Activated CD4-positive, alpha-beta T cell treated with anti-CD3 and anti-CD28 coated beads for 36 hours (primary cell): Measurements from ENCODE around the gene CELA3A. TPM values are rescaled to one million over a fixed set of nuclear protein-coding genes. Genes with fewer than 3 reads are reported as not detected.

Experiments used
- ATAC-seq: fragments of 200-7000 bp; cut with Tn5 transposase; one replicate; pipeline ENCODE4 v1.10.0; 2021; ENCODE audit warnings: mild to moderate bottlenecking, moderate library complexity
- CTCF ChIA-PET: fragments of 350-600 bp; sonication (Branson Sonifier 250); formaldehyde crosslinking; loops from one replicate; lab custom pipeline; 2021; ENCODE audit warnings: antibody characterized with exemption; lab: Charles Lee
- POLR2A ChIA-PET: fragments of 350-600 bp; sonication (Branson Sonifier 250); formaldehyde crosslinking; loops from one replicate; lab custom pipeline; 2021; ENCODE audit warnings: antibody characterized with exemption, inconsistent platforms; lab: Charles Lee
- DNase-seq: peaks from one replicate; pipeline ENCODE4 v3.0.0-alpha.2; 2020
- H3K27ac Mint-ChIP-seq: one replicate; pipeline ENCODE4 v1.8.0; 2021; ENCODE audit warnings: mixed read lengths
- H3K27me3 Mint-ChIP-seq: one replicate; pipeline ENCODE4 v1.8.0; 2021; ENCODE audit warnings: mixed read lengths
- H3K36me3 Mint-ChIP-seq: one replicate; pipeline ENCODE4 v1.8.0; 2021; ENCODE audit warnings: low read depth, mixed read lengths
- H3K4me1 Mint-ChIP-seq: one replicate; pipeline ENCODE4 v1.8.0; 2021; ENCODE audit warnings: mixed read lengths
- H3K4me3 Mint-ChIP-seq: one replicate; pipeline ENCODE4 v1.8.0; 2021; ENCODE audit warnings: mild to moderate bottlenecking, moderate library complexity, mixed read lengths
- H3K9me3 Mint-ChIP-seq: one replicate; pipeline ENCODE4 v1.8.0; 2021; ENCODE audit warnings: low read depth, mixed read lengths
- intact Hi-C, 2 experiments: fragments of 100-400 bp; cut with DNase I in 1 of 2; cut with micrococcal nuclease in 1 of 2; formaldehyde crosslinking; loops; one replicate each; pipeline versions ENCODE4 v1.14.2 to v1.15.1; 2022 to 2024; cut with DNase I, micrococcal nuclease
- total RNA-seq, 2 experiments: library from RNA; stranded (reverse); gene quantifications; one replicate each; pipeline ENCODE4 v1.2.3, GENCODE V29; 2021

Gene CELA3A, protein sequence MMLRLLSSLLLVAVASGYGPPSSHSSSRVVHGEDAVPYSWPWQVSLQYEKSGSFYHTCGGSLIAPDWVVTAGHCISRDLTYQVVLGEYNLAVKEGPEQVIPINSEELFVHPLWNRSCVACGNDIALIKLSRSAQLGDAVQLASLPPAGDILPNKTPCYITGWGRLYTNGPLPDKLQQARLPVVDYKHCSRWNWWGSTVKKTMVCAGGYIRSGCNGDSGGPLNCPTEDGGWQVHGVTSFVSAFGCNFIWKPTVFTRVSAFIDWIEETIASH
- total RNA-seq = not detected

DNA sequence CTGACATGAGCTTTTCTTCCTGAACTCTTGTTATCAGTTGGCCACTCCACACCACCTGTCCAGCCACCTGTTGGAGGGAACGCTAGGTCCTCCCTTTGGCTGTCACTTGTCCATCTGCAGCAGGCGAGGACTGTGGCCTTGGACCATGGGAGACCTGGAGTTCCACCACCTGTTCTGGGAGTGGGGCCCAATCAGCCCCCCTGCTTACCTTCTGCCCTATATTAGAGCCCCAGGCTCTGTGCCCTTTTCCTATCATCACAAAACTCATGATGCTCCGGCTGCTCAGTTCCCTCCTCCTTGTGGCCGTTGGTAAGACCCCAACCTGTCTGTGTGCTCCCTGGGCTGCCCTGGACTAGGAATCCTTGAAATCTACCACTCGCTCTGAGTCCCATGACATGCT is at the start of gene CELA3A:
TSS of gene CELA3A (plus strand) at position 249 of the 400 bp plus-strand sequence. CDS start at position 267, 18 bp downstream.
- no peak within 1 kb of the TSS for H3K4me3 Mint-ChIP-seq
- no peak within 1 kb of the TSS for H3K27ac Mint-ChIP-seq

DNA sequence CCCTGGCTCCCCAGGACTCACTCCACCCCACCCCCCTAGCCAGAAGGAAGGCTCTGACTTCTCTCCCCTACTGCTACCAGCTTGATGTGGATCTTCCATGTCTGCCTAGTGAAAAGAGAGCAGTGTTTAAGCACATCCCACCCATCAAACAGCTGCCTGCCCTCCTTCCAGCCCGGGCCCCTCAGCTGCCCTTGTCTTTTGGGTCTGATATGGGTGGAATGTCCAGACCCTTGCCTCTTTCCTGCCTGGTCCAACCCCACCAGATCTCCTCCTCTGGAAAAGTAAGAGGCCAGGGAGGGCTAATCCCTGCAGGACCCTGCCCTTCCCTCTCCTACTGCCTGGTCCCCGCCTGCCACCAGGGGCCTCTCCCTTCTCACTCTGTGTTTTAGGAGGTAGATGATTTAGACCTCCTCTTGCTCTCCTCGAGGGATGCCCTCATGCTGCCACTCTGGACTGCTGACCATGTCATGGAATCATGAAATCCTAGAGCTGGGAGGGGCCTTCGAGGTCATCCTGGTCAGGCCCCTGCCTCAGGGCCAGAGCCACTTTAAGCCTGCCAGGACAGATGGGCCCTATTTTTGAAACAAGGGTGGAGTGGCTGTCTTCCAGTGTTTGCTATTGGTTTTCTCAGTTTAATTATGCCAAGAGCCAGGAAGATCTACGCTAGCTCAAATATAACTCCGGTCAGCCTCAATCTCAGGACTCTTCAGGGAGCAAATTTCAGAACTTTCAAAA is 48.5 kb upstream of the CELA3A start:
- intact Hi-C loops = no loop called here
- CTCF ChIA-PET = interaction anchor here (0.5 kb wide), 1 partner anchor 250 kb away, joined by 3 read pairs; no protein-coding TSS in a partner anchor
- H3K27me3 Mint-ChIP-seq = no peaks in the 10 kb centered on the region

More for the DNA sequence above, at the start of gene CELA3A:
- intact Hi-C loops = no loop called here
- DNase-seq = no peak
- Mint-ChIP-seq H3K36me3 (no peaks in the 10 kb centered on the region), H3K4me1 (no peaks in the 10 kb centered on the region), H3K27me3 (no peaks in the 10 kb centered on the region), H3K9me3 (no peaks in the 10 kb centered on the region)
- ChIA-PET POLR2A (no interaction called here), CTCF (no interaction called here)
- ATAC-seq = no peak

DNA sequence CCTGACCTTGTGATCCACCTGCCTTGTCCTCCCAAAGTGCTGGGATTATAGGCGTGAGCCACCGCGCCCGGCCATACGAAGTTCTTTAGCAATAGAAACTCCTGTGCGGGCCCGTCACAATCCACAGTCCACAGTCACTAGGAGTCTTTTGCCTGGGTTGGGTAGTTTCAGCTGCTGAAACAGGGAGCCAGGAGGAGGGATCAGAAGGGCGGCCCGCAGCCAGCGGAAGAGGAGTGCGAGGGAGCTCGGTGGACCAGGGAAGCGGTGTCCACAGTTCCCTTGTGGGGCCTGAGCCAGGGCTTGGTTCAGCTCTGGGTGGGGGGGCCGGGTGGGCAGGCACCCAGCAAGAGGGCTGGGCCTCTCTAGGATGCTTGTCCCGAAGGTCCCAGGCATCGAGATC is 46.4 kb upstream of the CELA3A start:
- no peak for DNase-seq
- Mint-ChIP-seq H3K9me3 (no peaks in the 10 kb centered on the region), H3K27me3 (no peaks in the 10 kb centered on the region), H3K4me1 (peaks cover 27% of the 10 kb centered on the region), H3K27ac (no peak overlapping the region), H3K36me3 (no peaks in the 10 kb centered on the region), H3K4me3 (no peak overlapping the region)
- no peak for ATAC-seq
- POLR2A ChIA-PET = no interaction called here
- CTCF ChIA-PET = no interaction called here
- intact Hi-C loops = no loop called here

More for the DNA sequence above, 48.5 kb upstream of the CELA3A start:
- POLR2A ChIA-PET = no interaction called here
- ATAC-seq (no peak), DNase-seq (no peak)
- Mint-ChIP-seq H3K36me3 (no peaks in the 10 kb centered on the region), H3K4me3 (no peak overlapping the region), H3K4me1 (peaks cover 21% of the 10 kb centered on the region), H3K27ac (no peak overlapping the region), H3K9me3 (no peaks in the 10 kb centered on the region)

DNA sequence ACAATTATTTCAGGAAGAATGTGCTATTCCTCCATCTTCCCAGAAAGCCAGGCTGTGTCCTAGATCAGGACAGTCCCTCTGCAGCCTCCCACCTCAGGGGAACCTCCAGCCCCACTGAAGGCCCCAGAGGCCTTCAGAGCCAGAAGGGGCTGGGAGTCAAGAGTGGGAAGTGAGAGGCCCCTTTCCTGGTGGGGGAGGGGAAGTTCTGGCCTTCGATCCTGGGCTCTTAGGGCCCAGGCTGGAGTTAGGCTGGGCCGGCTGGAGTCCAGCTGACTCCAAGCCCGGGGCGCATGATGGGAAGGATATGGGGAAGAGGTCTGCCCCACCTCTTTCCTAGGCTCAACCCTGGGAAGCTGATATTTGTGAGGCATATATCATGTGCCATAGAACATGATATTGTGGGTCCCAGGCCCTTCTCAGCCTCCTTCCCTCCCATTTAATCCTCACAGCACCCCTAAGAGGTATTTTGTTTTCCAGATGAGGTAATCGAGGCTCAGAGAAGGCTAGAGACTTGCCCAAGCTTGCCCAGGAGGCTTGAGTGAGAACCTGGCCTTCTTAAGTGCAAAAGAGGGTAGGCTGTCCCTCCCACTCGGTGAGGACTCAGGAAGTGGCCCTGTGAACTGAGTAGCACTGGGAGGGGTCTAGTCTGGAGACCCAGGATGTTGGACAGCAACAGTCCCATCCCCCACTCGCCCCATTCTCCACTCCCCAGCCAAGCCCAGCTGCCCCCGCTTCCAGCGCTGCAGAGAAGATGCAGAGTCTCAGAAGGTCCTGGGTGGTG is 45.8 kb upstream of the CELA3A start:
- H3K4me3 Mint-ChIP-seq = no peak overlapping the region
- no peaks in the 10 kb centered on the region for H3K27me3 Mint-ChIP-seq
- intact Hi-C loops = no loop called here
- CTCF ChIA-PET = interaction anchor here (0.6 kb wide), 1 partner anchor 53 kb away, joined by 3 read pairs; no protein-coding TSS in a partner anchor
- POLR2A ChIA-PET = no interaction called here
- H3K27ac Mint-ChIP-seq = no peak overlapping the region
- no peaks in the 10 kb centered on the region for H3K9me3 Mint-ChIP-seq
- DNase-seq (no peak), ATAC-seq (no peak)
- no peaks in the 10 kb centered on the region for H3K36me3 Mint-ChIP-seq
- H3K4me1 Mint-ChIP-seq = peaks cover 27% of the 10 kb centered on the region

DNA sequence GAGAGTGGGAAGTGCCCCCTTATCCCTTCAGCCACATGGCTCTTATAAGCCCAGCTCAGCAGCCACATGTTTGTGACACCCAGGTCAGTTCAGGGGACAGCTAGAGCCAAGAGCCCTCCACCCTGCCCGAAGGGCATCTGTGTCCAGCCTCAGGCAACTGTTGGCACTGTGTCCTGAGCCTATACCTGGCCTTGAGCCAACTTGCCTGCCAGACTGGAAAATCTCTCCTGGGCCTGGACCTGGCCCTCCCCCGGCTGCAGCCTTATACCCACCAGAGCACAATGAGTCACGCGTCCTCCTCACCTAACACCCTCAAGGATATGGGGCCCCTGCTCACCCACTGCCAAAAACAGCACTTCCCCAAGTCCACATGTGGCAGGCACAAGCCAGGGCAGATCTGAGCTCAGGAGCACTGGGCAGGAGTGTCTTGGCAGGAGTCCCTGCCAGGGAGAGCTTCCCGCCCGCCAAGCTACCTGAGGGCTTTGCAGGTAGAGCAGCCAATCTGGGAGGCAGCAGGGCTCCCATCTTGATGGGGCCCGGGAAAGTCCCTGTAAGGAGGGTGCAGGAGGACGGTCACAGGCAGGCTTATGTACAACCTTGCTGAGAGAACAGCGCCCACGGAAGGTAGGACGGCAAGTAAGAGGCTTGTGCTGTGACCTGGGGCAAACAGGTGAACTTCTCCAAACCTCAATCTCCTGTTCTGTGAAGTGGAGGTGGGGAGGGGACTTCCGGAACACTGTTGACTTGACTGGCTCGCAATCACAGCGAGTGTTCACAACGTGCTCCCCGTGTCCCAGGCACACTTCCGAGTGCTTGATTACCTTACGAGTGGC is 44.5 kb upstream of the CELA3A start:
- intact Hi-C loops = no loop called here
- no peaks in the 10 kb centered on the region for H3K27me3 Mint-ChIP-seq
- DNase-seq (peak; percentile 64), ATAC-seq (peak; percentile 89)
- ChIA-PET POLR2A (no interaction called here), CTCF (interaction anchor here (0.6 to 1.3 kb wide), 3 partner anchors 40 to 92 kb away, joined by 3 to 4 read pairs (median 3); no protein-coding TSS in a partner anchor)
- H3K36me3 Mint-ChIP-seq = no peaks in the 10 kb centered on the region
- peak overlapping the region; percentile 44 for H3K4me3 Mint-ChIP-seq
- H3K9me3 Mint-ChIP-seq = no peaks in the 10 kb centered on the region
- peaks cover 29% of the 10 kb centered on the region for H3K4me1 Mint-ChIP-seq
- H3K27ac Mint-ChIP-seq = peak overlapping the region; percentile 90

DNA sequence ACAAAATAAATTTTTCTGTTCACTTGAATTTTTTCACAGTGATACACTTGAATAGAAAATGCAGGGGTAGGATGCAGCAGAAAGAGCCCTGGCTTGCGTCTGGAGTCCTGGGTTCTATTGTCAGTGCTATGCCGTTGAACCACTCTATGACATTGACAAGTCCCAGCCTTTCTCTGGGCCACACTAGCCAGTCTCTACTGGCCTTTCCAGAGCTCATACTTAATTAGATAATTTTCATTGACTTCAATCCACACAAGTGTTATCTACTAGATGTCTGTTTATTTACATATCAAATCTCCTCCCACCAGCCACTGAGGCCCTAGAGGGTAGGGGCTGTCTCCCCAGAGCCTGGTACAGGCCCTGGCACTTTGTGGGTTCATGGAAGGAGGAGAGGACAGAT is 40.1 kb upstream of the CELA3A start:
- CTCF ChIA-PET = interaction anchor here (0.6 to 0.9 kb wide), 2 partner anchors 57 to 105 kb away, joined by 3 read pairs; no protein-coding TSS in a partner anchor
- Mint-ChIP-seq H3K9me3 (no peaks in the 10 kb centered on the region), H3K4me1 (peaks cover 30% of the 10 kb centered on the region), H3K27me3 (no peaks in the 10 kb centered on the region), H3K27ac (no peak overlapping the region), H3K36me3 (no peaks in the 10 kb centered on the region), H3K4me3 (no peak overlapping the region)
- intact Hi-C loops = loop anchor here (5.0 to 10.0 kb wide), 6 partner anchors 144 to 457 kb away; partner anchors contain the start of genes ALPL (in 1 of the 2) and RAP1GAP (in 1 of the 2)
- ATAC-seq = no peak
- DNase-seq = no peak
- POLR2A ChIA-PET = no interaction called here

DNA sequence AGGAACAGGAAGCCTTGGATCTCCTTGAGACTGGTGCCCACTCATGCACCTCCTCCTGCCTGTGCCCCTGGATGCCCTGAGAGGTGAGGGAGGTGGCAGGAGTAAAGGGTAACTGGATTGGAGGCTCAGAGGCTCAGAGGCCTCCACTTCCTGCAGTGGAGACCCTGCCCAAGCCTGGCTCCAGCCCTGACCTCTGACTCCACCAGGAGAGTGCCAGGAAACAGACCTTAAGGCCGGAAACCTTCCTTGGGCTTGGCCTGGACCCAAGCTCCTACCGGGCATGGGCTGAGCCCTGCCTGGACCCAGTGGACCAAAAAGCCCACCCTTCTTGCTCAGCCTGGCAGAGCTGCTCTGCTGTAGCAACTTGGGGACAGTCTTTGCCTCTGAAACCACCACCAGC is 39.7 kb upstream of the CELA3A start:
- peaks cover 26% of the 10 kb centered on the region for H3K4me1 Mint-ChIP-seq
- H3K36me3 Mint-ChIP-seq = no peaks in the 10 kb centered on the region
- POLR2A ChIA-PET = no interaction called here
- DNase-seq (no peak), ATAC-seq (no peak)
- no peaks in the 10 kb centered on the region for H3K27me3 Mint-ChIP-seq
- CTCF ChIA-PET = interaction anchor here (0.7 to 0.9 kb wide), 2 partner anchors 57 to 216 kb away, joined by 3 to 4 read pairs; no protein-coding TSS in a partner anchor
- intact Hi-C loops = loop anchor here (5.0 to 10.0 kb wide), 6 partner anchors 144 to 457 kb away; partner anchors contain the start of genes ALPL (in 1 of the 2) and RAP1GAP (in 1 of the 2)
- H3K9me3 Mint-ChIP-seq = no peaks in the 10 kb centered on the region
- no peak overlapping the region for H3K27ac Mint-ChIP-seq
- no peak overlapping the region for H3K4me3 Mint-ChIP-seq

DNA sequence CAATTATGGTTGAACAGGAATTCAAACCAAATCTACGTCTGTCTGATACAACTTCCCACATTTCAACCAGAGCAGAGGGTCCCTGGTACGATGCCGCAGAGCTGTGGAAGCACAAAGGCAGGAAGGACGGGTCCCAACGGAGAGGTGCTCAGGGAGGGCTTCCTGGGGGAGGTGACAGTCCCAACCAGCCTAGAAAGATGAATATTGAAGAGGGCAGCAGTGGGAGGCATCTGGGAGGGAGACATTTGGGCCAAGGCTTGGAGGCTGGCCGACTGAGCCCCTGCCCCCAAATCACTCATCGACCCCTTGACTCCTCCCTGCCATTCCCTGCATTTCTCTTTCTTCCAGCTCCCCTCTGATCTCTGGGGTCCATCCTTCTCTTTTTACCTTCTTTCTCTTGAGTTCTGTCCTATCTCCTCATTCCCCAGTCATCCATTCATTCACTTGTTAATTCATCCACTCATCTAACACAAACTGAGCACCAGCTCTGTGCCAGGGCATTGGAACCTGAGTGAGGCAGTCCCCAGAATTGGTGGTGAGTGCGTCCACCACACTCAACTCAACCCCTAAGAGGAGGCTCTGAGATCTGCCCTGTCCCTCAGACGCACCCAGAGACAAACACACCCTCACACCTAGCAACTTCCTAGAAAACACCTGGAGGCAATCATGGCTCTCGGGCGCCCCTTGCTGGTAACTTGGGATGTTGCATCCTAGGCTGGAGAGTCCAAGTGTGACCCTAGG is 37.8 kb upstream of the CELA3A start:
- no peaks in the 10 kb centered on the region for H3K9me3 Mint-ChIP-seq
- H3K4me3 Mint-ChIP-seq = no peak overlapping the region
- H3K36me3 Mint-ChIP-seq = no peaks in the 10 kb centered on the region
- intact Hi-C loops = loop anchor here (1.0 to 10.0 kb wide), 9 partner anchors 146 to 459 kb away; partner anchors contain the start of genes ALPL (in 2 of the 2) and RAP1GAP (in 1 of the 2)
- ATAC-seq (peak; percentile 98), DNase-seq (peak; percentile 91)
- H3K4me1 Mint-ChIP-seq = peaks cover 8% of the 10 kb centered on the region
- no peaks in the 10 kb centered on the region for H3K27me3 Mint-ChIP-seq
- CTCF ChIA-PET = interaction anchor here (0.5 to 1.7 kb wide), 18 partner anchors 14 to 496 kb away, joined by 3 to 9 read pairs (median 3); no protein-coding TSS in a partner anchor
- peak overlapping the region; percentile 73 for H3K27ac Mint-ChIP-seq
- POLR2A ChIA-PET = interaction anchor here (0.6 kb wide), 1 partner anchor 57 kb away, joined by 4 read pairs; no protein-coding TSS in a partner anchor

DNA sequence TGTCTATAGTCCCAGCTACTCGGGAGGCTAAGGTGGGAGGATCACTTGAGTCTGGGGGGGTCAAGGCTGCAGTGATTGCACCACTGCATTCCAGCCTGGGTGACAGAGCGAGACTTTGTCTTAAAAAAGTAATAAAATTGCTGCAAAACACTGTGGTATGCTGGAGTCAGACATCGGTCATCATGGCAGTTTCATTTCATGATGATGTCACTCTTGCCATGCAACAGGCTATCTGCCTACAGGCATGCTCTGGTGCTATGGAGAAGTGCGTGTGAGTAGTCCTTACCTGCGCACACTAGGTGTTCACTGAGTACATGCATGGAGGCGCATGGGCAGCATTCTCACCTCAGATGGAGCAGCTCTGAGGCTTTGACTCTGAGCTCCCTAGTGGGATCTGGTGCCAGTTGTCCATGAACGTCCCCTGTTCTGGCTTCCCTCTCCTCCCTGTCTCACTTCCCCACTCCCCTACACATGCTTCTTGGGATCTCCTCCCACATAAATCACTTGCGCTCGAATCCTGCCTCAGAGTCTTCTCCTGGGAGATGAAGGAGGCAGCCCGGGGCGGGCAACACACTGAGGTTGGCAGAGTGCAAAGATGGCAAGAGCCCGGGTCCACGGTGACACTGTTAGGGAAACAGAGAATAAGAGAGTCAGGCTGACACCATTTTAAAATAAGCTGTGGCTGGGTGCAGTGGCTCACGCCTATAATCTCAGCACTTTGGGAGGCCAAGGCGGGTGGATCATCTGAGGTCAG is 35.0 kb upstream of the CELA3A start:
- no peaks in the 10 kb centered on the region for H3K9me3 Mint-ChIP-seq
- intact Hi-C loops = loop anchor here in 1 of 2 experiments (10.0 kb wide), 3 partner anchors 262 to 462 kb away; partner anchors contain the start of genes ALPL and RAP1GAP
- ATAC-seq (no peak), DNase-seq (no peak)
- peaks cover 6% of the 10 kb centered on the region for H3K4me1 Mint-ChIP-seq
- POLR2A ChIA-PET = no interaction called here
- H3K27ac Mint-ChIP-seq = no peak overlapping the region
- no peaks in the 10 kb centered on the region for H3K36me3 Mint-ChIP-seq
- CTCF ChIA-PET = interaction anchor here (1.0 kb wide), 1 partner anchor 59 kb away, joined by 3 read pairs; no protein-coding TSS in a partner anchor
- H3K4me3 Mint-ChIP-seq = no peak overlapping the region
- no peaks in the 10 kb centered on the region for H3K27me3 Mint-ChIP-seq
